ENCODE data around the gene RPTOR.

GRCh38 chr17:81002013-81002384 is 457.4 kb downstream of the RPTOR start:
- TF ChIP-seq POLR2AphosphoS5 (IDR thresholded peaks at IDR 0.05; ENCODE audit: borderline replicate concordance, low read depth, low read length) = no peak; the same call in 1 of the 2 replicates
- no peak for TF ChIP-seq EZH2 (IDR thresholded peaks at IDR 0.05)
- no peak for TF ChIP-seq FOXP2 (optimal IDR thresholded peaks at IDR 0.05; ENCODE audit: control extremely low read depth, extremely low read length, insufficient read depth)
